GM04503 (cell line): ENCODE measurements around the gene PPP2R2B.
"Not testable (repeated sequence)": the region's sequence is repeated elsewhere in the genome, so short reads cannot be mapped to it uniquely, and the experiment has no call there.

ENCODE experiments used
- DNase-seq: peaks from one replicate; pipeline ENCODE4 v3.0.0-alpha.2; 2012; ENCODE audit warnings: low read depth

The PPP2R2B gene

GRCh38 chr5:146647656-146648199, 230.8 kb downstream of the PPP2R2B start:
- DNase-seq = no peak

GRCh38 chr5:146646441-146646840, 232.1 kb downstream of the PPP2R2B start:
- DNase-seq = no peak

GRCh38 chr5:146645342-146645741, 233.2 kb downstream of the PPP2R2B start:
- DNase-seq = no peak

GRCh38 chr5:146644831-146645230, 233.7 kb downstream of the PPP2R2B start:
- no peak for DNase-seq

GRCh38 chr5:146643776-146644175, 234.8 kb downstream of the PPP2R2B start:
- no peak for DNase-seq

- DNase-seq = no peak
These were observed 236.1 kb downstream of the PPP2R2B start for GRCh38 chr5:146642410-146642809.

- DNase-seq = no peak
These were observed 236.6 kb downstream of the PPP2R2B start for GRCh38 chr5:146641941-146642340.

GRCh38 chr5:146640285-146640896, 238.2 kb downstream of the PPP2R2B start:
- no peak for DNase-seq

GRCh38 chr5:146635443-146635842, 243.1 kb downstream of the PPP2R2B start:
- no peak for DNase-seq

- no peak for DNase-seq
These were observed 245.2 kb downstream of the PPP2R2B start for GRCh38 chr5:146633323-146633764.

- DNase-seq = no peak
These were observed 245.8 kb downstream of the PPP2R2B start for GRCh38 chr5:146632620-146633322.

- no peak for DNase-seq
These were observed 248.1 kb downstream of the PPP2R2B start for GRCh38 chr5:146630472-146630871.

GRCh38 chr5:146628950-146629349, 249.6 kb downstream of the PPP2R2B start:
- DNase-seq = no peak

- DNase-seq = no peak
These were observed 251.6 kb downstream of the PPP2R2B start for GRCh38 chr5:146626936-146627335.

GRCh38 chr5:146624179-146624578, 254.4 kb downstream of the PPP2R2B start:
- no peak for DNase-seq

GRCh38 chr5:146623666-146624065, 254.9 kb downstream of the PPP2R2B start:
- no peak for DNase-seq

- no peak for DNase-seq
These were observed 255.5 kb downstream of the PPP2R2B start for GRCh38 chr5:146623009-146623408.

- DNase-seq = no peak
These were observed 256.2 kb downstream of the PPP2R2B start for GRCh38 chr5:146622391-146622790.

- no peak for DNase-seq
These were observed 257.9 kb downstream of the PPP2R2B start for GRCh38 chr5:146620669-146621051.

- no peak for DNase-seq
These were observed 258.4 kb downstream of the PPP2R2B start for GRCh38 chr5:146620031-146620668.

GRCh38 chr5:146618434-146618833, 260.1 kb downstream of the PPP2R2B start:
- no peak for DNase-seq

- not testable (repeated sequence) for DNase-seq
These were observed 268.8 kb downstream of the PPP2R2B start for GRCh38 chr5:146609731-146610130.
